Gastrocnemius medialis (tissue), 4 donors: ENCODE data around the gene RFK.

Experiments
- CTCF ChIP-seq, 5 experiments: fragments of 450-650 bp in 3 of 5; fragments of 200-600 bp in 2 of 5; sonication (generic) in 2 of 5; IDR thresholded peaks in 4 of 5; conservative IDR thresholded peaks in 1 of 5; 1 replicate in 4 of 5; 2 replicates in 1 of 5; pipeline ENCODE4 v1.5.1; 2016 to 2019; ENCODE audit warnings: antibody characterized with exemption in 5 of 5, mild to moderate bottlenecking in 3 of 5, moderate library complexity in 3 of 5
- POLR2A ChIP-seq, 2 donors: fragments of 450-650 bp; IDR thresholded peaks; one replicate each; pipeline ENCODE4 v1.6.1; 2017; ENCODE audit warnings: antibody characterized with exemption in 2 of 2, mild to moderate bottlenecking in 2 of 2, moderate library complexity in 2 of 2

GRCh38 chr9:76417394-76417793 is 23.2 kb upstream of the RFK start:
- TF ChIP-seq CTCF (IDR thresholded peaks at IDR 0.05 in 4 of 5, conservative IDR thresholded peaks at IDR 0.05 in 1 of 5) = no peak
- no peak for TF ChIP-seq POLR2A (IDR thresholded peaks at IDR 0.05)
